ENCODE measurements around the gene P4HA3. TPM values are rescaled to one million over a fixed set of nuclear protein-coding genes. Genes with fewer than 3 reads are reported as not detected.

The P4HA3 gene
- polyA plus RNA-seq, 1 experiment = 14.1 TPM

DNA sequence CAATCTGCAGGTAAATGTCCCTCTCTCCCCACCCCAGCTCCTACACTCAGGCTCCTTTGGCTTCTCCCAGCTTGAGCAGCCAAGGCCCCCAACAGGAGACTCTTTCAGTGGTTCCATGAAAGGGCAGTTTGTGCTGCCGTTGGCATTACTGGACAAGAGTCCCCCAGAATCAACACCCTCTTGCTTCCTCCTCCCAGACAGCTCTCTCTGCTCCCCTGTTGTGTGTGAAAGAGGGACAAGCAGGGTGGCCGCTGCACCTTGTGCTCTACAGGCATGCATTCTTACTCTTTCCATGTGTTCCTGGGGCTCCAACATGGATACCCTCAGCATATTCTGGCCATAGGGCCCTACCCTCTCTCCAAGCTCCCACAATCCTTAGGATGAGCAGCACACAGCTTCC is 48.7 kb downstream of the P4HA3 start:
- no peaks in the 10 kb centered on the region for H3K27me3 ChIP-seq (ENCODE audit: control insufficient read depth, insufficient read depth, low read length)
- no peak for DNase-seq (ENCODE audit: low read depth)
- H3K36me3 ChIP-seq (ENCODE audit: control insufficient read depth, insufficient read depth, low read length) = no peaks in the 10 kb centered on the region
- CTCF ChIA-PET = interaction anchor here (0.8 to 1.6 kb wide), 2 partner anchors 10 to 187 kb away, joined by 3 to 5 read pairs; no protein-coding TSS in a partner anchor
- TF ChIP-seq, protein P1, sequence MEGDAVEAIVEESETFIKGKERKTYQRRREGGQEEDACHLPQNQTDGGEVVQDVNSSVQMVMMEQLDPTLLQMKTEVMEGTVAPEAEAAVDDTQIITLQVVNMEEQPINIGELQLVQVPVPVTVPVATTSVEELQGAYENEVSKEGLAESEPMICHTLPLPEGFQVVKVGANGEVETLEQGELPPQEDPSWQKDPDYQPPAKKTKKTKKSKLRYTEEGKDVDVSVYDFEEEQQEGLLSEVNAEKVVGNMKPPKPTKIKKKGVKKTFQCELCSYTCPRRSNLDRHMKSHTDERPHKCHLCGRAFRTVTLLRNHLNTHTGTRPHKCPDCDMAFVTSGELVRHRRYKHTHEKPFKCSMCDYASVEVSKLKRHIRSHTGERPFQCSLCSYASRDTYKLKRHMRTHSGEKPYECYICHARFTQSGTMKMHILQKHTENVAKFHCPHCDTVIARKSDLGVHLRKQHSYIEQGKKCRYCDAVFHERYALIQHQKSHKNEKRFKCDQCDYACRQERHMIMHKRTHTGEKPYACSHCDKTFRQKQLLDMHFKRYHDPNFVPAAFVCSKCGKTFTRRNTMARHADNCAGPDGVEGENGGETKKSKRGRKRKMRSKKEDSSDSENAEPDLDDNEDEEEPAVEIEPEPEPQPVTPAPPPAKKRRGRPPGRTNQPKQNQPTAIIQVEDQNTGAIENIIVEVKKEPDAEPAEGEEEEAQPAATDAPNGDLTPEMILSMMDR (IDR thresholded peaks at IDR 0.05; ENCODE audit: insufficient read depth, low read depth, low read length) = no peak
- POLR2A ChIA-PET = no interaction called here
- H3K4me3 ChIP-seq (ENCODE audit: low read depth, low read length) = no peak overlapping the region

DNA sequence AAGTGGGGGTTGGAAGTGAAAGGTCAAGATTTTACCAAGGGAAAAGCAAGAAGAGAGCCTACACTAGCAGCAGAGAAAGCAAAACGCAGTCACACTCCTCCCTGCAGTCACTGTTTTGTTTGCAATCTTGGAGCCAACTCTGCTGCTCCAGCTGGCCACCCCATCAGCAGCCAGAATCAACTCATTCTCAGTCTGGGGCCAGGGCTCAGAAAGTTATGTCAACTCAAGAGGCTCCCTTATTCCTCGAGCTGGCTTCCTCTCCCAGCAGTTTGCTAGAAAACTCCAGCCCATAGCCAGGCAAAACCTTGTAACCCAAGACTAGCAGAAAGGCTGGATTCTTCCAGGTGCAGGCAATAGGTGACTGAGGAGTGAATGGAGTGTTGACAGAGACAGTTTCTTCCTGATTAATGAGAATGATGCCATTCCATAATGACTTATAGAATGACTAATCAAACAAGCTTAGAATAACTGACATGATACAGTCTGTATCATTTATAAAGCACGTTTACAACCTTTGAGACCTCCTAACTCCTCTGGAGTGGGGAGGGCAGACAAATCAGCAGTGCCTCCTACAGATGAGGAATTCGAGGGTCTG is 53.4 kb downstream of the P4HA3 start:
- Histone ChIP-seq H3K4me3 (ENCODE audit: low read depth, low read length) (no peak overlapping the region), H3K36me3 (ENCODE audit: control insufficient read depth, insufficient read depth, low read length) (peaks cover 9% of the 10 kb centered on the region), H3K27me3 (ENCODE audit: control insufficient read depth, insufficient read depth, low read length) (no peaks in the 10 kb centered on the region)
- CTCF ChIA-PET = interaction anchor here (0.9 to 12.9 kb wide), 6 partner anchors 9 to 188 kb away, joined by 3 to 300 read pairs (median 4); no protein-coding TSS in a partner anchor
- POLR2A ChIA-PET = no interaction called here
- no peak for DNase-seq (ENCODE audit: low read depth)
- TF ChIP-seq, protein P1 (IDR thresholded peaks at IDR 0.05; ENCODE audit: insufficient read depth, low read depth, low read length) = no peak

DNA sequence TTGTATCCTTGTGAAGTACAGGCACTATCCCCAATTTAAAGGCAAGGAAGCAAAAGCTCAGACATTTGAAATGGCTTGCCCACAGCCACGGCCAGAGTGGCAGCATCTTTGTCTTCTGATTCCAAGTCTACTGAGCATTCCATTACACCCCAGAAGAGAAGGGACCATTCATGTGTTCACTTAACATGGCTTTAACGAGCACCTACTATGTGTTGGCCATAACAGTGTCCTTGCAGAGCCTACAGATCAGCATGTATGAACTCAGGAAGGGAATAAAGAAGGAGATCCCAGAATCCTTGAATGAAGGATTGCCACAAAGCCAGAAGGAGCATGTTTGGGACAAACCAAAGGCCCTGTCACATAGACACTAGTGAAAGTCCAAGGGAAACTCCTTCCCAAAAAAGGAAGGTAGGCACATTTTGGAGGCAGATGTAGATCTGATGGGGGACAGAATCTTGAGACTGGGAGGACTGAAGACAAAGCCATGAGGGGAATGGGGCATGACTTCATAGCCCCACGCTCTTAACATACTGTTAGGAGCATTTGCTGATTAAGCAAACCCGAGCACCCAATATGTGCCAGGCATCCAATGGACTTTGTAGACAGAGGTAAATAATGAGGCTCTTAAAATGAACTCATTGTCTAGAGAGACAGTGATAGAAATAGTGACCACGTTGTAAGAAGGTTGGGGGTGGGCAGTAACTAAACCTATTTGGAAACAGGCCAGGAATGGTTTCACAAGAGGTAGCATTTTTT is 54.9 kb downstream of the P4HA3 start:
- no peak for DNase-seq (ENCODE audit: low read depth)
- TF ChIP-seq, protein P1 (IDR thresholded peaks at IDR 0.05; ENCODE audit: insufficient read depth, low read depth, low read length) = no peak
- Histone ChIP-seq H3K27me3 (ENCODE audit: control insufficient read depth, insufficient read depth, low read length) (no peaks in the 10 kb centered on the region), H3K36me3 (ENCODE audit: control insufficient read depth, insufficient read depth, low read length) (peaks cover 11% of the 10 kb centered on the region), H3K4me3 (ENCODE audit: low read depth, low read length) (no peak overlapping the region)
- ChIA-PET CTCF (interaction anchor here (0.6 to 12.9 kb wide), 32 partner anchors 9 to 316 kb away, joined by 3 to 300 read pairs (median 4); partner anchors contain the start of gene LIPT2), POLR2A (no interaction called here)

DNA sequence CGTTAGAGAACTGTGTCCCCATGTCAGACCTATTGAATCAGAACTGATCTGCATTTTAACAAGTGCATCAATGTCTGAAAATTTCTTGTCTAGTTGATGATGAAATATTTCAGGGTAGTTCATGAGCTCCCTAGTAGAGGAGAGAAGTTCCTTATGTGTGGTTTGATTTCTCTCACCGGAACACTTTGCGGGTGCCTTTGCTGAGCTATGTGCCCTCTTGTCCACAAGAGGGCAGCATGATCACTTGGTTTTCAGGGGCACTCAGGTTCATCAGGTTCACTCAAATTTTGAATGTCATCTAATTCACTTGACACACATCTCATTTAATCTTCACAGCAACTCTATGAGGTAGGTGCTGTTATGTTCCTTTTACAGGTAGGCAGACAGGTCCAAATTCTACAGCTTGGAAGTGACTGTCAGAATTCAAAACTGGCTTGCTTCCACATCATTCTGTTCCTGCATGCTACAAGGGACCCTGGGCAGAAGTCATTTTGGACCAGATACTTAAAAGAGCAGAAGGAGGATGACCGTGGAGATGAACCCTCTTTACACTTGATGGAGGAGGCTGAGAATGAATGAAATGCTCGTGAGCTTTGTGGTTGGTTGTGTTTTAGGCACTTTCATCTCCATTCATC is 55.6 kb downstream of the P4HA3 start:
- H3K27me3 ChIP-seq (ENCODE audit: control insufficient read depth, insufficient read depth, low read length) = no peaks in the 10 kb centered on the region
- POLR2A ChIA-PET = no interaction called here
- DNase-seq (ENCODE audit: low read depth) = no peak
- CTCF ChIA-PET = interaction anchor here (0.6 to 12.9 kb wide), 42 partner anchors 8 to 317 kb away, joined by 3 to 300 read pairs (median 4); partner anchors contain the start of gene LIPT2
- H3K36me3 ChIP-seq (ENCODE audit: control insufficient read depth, insufficient read depth, low read length) = peaks cover 16% of the 10 kb centered on the region
- H3K4me3 ChIP-seq (ENCODE audit: low read depth, low read length) = no peak overlapping the region
- TF ChIP-seq, protein P1 (IDR thresholded peaks at IDR 0.05; ENCODE audit: insufficient read depth, low read depth, low read length) = peak; percentile 90

DNA sequence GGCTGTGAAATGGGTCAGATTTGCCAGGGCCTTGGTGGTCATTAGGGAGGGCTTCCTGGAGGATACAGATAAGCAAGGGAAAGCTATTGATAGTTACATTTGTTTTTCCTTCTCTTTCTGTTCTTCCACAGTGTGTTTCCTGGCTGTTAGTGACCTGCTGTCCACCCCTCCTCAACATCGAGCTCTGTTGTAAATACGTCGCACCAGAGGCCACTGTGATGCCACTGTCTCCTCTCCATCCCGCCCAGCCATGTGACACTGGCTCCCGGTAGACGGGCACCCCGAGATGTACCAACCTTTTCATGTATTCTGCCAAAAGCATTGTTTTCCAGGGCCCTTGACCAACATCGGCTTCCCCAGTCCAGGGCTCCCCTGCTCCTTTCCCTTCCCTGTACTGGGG is 58.1 kb downstream of the P4HA3 start:
- TF ChIP-seq, protein P1 (IDR thresholded peaks at IDR 0.05; ENCODE audit: insufficient read depth, low read depth, low read length) = no peak
- no peak overlapping the region for H3K4me3 ChIP-seq (ENCODE audit: low read depth, low read length)
- no peak for DNase-seq (ENCODE audit: low read depth)
- ChIA-PET POLR2A (no interaction called here), CTCF (interaction anchor here (1.3 to 12.9 kb wide), 2 partner anchors 8 to 193 kb away, joined by 3 to 300 read pairs; no protein-coding TSS in a partner anchor)
- H3K36me3 ChIP-seq (ENCODE audit: control insufficient read depth, insufficient read depth, low read length) = peaks cover 20% of the 10 kb centered on the region
- no peaks in the 10 kb centered on the region for H3K27me3 ChIP-seq (ENCODE audit: control insufficient read depth, insufficient read depth, low read length)

Measured in BJ (cell line).